Activated CD4-positive, alpha-beta T cell treated with anti-CD3 and anti-CD28 coated beads, Interleukin-2, amount 50 U/mL, for 1 hour (primary cell): ENCODE data around the gene TRIM7.
"Not testable (repeated sequence)": the region's sequence is repeated elsewhere in the genome, so short reads cannot be mapped to it uniquely, and the experiment has no call there.

ENCODE experiments used
- DNase-seq: peaks from one replicate; pipeline ENCODE4 v3.0.0-alpha.2; 2020

The TRIM7 gene

GRCh38 chr5:181210698-181211097 lies 5.7 kb upstream of the TRIM7 start:
- not testable (repeated sequence) for DNase-seq

- not testable (repeated sequence) for DNase-seq
These were observed 5.2 kb upstream of the TRIM7 start for GRCh38 chr5:181210148-181210547.

- DNase-seq, result not testable (repeated sequence)
These were observed 4.0 kb upstream of the TRIM7 start for GRCh38 chr5:181209006-181209405.

GRCh38 chr5:181207960-181208253 lies 2.9 kb upstream of the TRIM7 start:
- DNase-seq, result no peak

- DNase-seq, result peak; percentile 66
These were observed 2.4 kb upstream of the TRIM7 start for GRCh38 chr5:181207214-181207959.

DNA sequence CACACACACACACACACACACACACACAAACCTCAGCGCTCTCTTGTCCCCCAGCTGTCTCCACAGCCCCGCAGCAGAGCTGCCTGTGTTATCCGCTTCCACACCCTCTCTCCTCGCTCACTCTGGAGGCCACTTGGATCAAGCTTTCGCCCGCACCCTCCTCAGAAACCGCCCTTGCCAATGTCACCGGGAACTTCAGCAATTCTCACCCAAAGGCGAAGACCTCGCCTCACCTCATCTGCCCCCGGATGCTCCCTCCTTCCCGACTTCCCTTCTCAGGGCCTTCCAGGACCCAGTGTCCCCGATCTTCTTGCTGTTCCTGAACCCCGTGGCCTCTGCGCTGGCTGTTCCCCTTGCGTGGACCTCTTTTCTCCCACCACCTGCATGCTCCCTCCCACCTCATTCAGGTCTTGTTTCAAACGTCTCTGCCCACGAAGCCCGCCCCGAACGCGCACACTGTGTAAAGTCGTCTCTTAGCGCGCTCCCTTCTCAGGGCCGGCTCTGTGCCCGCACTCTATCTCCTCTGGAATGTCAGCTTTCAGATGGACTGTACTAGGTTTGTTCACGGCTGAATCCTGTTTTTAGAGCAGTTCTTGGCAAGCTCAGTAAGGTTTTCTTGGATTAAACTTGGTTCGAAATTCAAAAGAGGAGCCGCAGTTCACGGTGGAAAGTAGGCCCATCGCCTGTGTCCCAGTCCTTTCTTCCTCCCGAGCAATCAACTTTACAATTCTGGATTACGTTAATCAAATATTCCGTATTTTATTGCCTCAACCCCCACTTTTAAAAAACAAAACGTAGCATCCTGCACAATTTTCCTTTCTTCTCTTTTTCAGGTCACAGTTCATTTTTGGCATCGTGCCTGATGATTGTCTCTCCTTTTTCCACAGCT lies 1.0 kb upstream of the TRIM7 start:
- DNase-seq, result peak; percentile 34

DNA sequence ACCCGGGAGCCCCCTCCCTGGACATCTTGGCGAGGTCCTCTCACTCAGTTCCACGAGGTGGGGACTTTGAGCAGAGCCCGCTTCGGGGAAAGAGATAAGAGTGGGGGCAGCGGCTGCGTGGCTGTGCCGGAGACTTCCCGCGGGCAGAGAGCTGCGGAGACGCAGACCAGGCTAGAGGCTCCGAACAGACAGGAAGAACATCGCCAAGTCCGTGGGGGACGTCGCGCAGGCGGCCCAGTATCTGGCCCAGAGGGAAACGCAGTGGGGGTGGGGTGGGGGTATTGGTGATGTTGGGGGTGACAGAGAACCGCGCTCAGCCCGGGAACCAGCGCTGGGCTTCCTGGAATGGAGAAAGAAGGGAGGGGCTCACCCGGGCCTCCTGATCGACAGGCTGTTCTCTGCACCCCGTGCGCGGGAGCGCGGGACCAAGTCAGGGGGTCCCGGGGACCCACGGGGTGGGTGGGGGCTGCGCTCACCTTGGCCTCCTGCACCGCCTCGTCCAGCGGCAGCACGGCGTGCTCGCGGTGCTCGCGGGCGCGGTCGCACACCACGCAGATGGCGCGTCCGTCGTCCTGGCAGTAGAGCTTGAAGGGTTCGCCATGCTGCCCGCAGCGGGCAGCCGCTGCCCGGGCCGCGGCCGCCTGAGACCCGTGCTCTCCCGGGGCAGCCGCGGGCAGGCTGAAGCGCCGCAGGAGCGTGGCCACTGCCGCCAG lies 727 bp downstream of the TRIM7 start:
- DNase-seq, result no peak

- DNase-seq, result no peak
These were observed 1.3 kb downstream of the TRIM7 start for GRCh38 chr5:181203777-181204112.

DNA sequence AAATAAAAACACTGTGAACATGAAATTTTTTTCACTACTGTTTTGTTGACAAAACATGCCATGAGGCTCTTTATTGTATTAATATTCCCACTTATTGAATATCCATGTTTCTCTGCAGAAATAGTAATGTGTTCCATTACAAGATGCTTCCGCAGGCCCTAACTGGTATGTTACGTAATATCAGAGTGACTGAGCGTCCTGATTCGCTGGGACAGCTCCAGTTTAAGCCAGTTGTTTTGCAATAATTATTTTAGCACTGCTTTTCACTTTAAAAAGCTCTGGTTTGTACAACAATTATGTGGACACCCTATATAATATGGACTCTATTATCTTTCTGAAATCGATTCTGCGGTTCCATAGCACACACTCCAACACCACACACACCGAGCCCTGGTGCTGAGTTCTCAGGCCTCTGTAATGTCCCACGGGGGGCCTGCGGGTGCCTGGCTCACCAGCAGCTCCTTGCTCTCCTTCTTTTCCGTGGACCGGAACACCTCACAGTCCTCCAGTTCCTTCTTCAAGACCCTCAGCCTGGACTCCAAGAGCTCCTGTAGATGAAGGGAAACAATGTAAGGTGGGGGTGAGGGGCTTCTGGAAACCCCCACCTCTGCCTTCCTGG lies 1.8 kb downstream of the TRIM7 start:
- no peak for DNase-seq

- DNase-seq, result no peak
These were observed 4.2 kb downstream of the TRIM7 start for GRCh38 chr5:181200816-181201215.

GRCh38 chr5:181199881-181200638 lies 4.9 kb downstream of the TRIM7 start:
- DNase-seq, result no peak

DNA sequence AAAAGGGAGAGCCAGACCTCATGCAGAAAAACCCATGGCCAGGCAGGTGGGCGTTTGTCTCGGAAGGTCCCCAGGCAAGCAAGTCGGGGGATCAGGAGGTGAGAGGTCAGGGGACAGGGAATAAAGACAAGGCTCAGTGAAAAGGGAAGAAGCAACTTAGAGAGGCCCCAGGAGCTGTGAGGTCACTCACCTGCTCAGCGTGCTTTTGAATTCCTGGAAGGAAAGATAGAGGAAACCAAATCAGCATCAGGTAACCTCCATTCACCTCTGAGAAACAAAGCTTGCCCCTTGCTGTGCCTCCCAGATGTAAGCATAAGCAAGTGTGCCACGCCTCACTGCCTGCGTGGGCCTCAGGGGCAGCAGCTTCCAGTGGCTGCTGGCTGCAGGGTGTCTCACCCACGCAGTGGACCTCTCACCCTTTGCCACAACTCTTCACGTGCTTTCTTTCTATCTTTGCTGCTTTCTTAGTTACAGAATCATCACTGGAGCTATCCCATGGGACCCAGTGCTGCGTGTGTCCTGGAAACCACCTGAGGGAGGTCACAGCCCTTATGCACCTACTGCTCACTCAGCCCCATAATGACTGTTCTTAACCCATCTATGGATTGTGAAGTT lies 6.0 kb downstream of the TRIM7 start:
- DNase-seq, result no peak

DNA sequence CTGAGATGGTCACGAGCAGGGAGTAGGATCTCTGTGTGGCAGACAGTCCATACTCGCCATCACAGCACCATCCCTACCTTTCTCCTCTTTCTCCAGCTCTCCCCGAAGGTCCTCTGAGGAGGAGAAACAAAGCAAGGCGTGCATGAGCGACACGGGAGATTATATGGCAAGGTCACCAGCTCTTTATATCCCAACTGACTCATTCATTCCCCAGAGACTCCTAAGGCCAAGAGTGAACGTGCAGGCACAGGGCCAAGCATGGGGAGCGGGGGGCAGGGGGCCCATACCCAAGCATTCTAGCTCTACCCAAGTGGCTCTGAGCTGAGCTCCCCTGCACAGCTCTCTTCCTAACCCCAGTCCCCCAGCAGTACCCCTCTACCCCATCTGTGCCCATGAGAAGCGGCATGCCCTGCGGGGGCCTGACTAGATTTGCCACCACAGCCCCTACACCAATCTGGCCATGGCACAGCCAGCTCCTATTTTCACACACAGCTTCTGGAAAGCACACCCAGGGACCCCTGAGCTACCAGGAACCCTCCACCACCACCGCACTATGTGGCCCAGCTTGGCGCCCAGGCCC lies 6.8 kb downstream of the TRIM7 start:
- DNase-seq, result no peak

GRCh38 chr5:181197326-181197951 lies 7.6 kb downstream of the TRIM7 start:
- DNase-seq, result no peak

DNA sequence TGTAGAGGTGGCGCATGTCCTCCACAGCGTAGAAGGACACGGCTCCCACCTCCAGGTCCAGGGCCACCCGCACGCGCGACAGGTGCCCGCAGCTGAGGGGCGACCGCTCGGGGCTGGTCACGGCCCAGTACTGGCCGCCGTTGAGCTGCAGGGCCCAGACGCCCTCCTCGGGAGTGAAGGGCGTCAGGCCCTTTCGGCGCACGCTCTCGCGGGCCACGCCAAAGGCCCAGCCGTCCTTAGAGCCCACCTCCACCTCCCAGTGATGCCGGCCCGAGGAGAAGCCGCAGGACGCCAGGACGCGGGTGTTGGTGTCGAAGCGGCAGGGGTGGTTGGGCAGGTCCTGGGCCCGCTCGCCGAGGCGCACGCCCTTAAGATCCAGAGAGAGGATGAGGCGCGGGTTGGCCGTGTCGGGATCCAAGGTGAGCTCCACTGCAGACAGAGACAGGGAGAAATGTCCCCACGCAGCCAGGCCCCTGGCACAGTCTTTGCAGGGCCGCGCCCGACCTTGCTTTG lies 9.7 kb downstream of the TRIM7 start:
- DNase-seq, result no peak

DNA sequence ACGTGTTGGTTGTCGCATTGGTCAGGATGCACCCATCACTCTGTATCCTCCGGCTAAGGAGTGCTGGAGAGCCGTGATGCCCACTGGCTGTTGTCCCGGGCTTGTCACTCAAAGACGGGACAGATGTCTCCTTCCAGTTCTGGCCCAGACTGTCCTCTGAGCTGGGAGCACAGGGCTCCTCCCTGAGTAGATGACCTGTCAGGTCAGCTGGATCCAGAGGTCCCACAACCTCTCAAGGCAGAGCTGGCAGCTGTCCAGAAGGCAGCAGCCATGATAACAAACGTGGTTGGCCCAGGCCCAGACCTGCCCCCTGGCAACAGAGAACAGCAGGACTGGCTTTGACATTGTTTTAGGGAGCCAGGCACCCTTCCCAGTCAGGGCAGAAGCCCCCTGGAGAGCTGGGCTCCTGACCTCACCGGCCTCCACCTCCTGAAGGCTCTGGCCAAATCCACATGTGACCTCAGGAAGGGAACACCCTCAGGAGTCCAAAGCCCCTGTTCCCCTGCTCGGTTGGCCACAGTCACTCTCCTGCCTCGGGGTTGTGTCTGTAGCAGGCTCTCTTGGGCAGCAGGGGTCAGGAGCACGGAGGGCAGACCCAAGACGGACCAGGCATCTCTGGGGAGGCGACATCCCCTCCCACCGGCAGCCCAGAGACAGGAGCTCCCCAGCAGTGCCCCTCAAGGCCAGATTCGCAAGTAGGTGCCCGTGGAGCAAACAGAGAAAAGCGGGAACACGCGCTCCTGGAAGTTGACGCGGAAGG lies 10.3 kb downstream of the TRIM7 start:
- DNase-seq, result no peak

DNA sequence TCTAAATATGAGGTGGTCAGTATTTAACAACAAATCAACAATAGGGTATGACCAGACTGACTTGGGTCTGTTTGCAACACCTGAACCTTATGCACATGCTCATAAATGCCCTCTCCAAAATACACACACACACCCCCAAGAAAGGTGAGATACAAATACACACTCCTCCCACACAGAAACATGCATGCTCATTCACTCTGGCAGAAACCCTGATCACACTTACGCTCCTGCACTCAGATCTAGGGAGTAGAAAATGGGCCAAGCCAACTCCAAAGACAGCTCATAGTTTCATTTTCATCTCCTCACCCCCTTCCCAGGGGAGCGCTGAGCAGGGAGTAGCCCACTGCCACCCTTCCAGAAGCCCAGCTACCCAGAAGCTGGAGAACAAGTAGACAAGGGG lies 11.3 kb downstream of the TRIM7 start:
- no peak for DNase-seq

DNA sequence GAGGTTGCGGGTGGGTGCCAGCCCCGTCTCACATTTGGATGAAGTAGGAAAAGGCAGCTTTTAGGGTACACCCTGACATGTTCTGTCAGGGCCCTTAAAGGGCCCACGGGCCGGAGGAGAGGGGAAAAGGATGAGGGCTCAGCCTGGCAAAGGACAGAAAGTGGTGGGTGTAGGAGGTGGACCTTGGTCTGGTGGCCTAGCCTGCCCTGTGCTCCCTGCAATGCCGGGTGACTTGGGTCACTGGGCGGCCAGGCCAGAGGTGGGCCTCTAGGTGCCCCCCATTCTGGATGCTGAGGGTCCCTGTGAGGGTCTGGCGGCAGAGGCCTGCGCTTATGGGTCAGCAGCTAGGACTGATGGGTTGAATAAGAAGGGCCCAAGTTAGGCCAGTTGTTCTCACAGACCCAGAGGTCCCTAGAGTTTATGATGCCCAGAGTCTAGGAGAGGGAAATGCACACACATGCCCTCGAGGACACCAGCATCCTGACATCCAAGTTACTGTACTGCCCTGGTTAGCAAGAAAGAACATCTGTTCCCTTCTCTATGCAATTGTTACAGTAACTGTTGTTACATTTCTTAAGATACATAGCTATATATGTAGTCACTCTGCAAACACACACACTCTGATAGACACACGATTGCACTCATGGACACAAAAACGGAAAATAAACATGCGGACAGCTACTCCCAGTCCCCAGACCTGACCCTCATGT lies 12.5 kb downstream of the TRIM7 start:
- no peak for DNase-seq

DNA sequence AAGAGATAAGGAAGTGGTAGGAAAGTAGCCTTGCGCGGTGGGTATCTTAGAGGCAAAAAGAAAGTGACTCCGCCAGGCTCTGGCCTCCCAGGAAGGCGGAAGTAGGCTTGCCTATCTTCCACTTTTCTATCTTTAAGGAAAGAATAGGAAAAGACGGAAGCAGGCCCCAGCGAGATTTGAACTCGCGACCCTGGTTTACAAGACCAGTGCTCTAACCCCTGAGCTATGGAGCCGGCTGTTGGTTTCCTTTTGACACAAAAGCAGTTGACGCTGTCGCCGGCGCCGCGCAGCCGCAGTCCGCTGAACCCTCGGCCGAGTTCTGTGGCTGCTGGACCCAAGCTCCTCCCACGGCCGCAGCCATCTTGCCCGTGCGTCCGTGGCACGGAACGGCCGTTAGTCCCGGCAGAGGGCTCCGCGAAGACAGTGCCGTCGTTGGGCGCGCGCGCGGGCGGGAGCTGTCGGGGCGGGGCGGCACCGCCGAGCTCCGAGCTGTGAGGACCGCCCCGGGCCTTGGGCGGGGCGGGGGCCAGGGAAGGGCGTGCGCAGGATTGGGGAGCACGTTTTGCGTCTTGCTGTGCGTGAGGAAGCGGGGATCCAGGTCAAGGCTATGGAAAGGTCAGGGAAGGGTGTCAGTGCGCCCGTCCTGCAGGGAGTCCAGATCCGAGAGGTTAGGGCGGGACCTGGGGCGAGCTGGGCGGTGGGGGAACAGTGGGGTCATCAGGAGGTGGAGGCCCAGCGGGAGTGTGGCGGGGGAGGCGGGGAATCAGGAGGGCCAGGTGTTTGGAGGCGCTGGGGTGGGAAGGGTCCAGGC lies 13.3 kb downstream of the TRIM7 start:
- DNase-seq, result peak; percentile 96
